Stimulated activated CD8-positive, alpha-beta memory T cell treated with anti-CD3 and anti-CD28 coated beads, Interleukin-15, amount 100 ng/mL, for 24 hours (primary cell): ENCODE data around the gene MGAT4C.

Source experiments
- DNase-seq: peaks from one replicate; pipeline ENCODE4 v3.0.0-alpha.2; 2020; ENCODE audit warnings: low read depth

MGAT4C gene

DNA sequence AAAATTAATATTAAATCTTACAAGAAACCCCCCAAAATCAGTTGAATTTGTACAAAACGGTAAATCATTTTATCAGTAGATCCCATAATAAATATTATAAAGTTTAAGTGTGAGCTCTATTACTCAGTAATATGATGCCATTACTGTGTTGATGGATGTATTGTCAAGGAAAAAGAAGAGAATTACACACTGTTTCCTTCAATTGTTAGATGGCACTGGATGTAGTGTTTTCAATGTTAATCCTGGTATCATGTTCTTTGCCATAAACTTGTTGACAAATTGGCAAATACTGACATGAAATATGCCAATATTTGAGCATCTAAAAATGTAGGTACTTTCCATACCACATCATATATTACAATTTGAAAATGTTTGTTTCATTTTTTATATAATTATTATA, 280.5 kb downstream of the MGAT4C start:
- DNase-seq, result no peak

GRCh38 chr12:85971800-85972199, 284.4 kb downstream of the MGAT4C start:
- no peak for DNase-seq

GRCh38 chr12:85968606-85969005, 287.6 kb downstream of the MGAT4C start:
- no peak for DNase-seq

- no peak for DNase-seq
These were observed 292.9 kb downstream of the MGAT4C start for GRCh38 chr12:85963326-85963725.

GRCh38 chr12:85956081-85956480, 300.1 kb downstream of the MGAT4C start:
- no peak for DNase-seq

- DNase-seq, result no peak
These were observed 301.1 kb downstream of the MGAT4C start for GRCh38 chr12:85955127-85955526.

DNA sequence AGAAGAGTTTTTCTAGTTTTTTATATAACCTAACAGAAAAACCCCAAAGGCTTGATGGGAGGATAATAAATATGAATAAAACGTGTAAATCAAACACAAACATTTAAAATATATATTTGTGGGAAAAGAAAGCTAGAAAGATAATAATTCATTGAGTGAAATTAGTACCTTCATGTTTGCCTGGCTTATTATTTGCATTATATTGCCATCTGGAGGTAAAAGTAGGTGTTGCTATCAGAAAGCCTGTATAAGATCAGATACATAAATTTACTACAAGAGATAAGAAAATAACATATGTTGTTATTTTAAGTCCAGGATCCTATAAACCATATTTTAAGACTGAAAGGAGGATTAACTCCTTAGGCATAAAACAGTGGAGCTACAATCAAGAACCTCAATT, 304.4 kb downstream of the MGAT4C start:
- no peak for DNase-seq

- no peak for DNase-seq
These were observed 306.9 kb downstream of the MGAT4C start for GRCh38 chr12:85949253-85949652.

GRCh38 chr12:85948340-85948739, 307.9 kb downstream of the MGAT4C start:
- no peak for DNase-seq

DNA sequence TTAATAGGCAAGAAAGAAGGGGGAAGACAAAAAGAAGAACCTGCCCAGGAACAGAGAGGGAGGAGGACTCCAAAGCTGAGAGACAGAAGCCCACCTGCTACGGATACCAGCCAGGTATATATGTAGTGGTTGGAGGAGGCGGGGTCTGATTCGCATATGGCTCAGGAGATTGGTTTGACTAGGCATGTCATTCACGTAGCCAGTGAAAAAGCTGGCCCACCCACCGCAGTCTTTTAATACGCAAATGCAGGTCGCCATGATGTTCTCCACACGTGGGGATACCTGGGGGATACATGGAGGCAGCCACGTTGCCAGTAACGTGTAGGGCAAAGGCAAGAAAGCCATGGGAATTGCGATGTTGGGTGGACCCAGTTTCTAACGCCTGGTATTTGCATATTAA, 308.9 kb downstream of the MGAT4C start:
- DNase-seq, result no peak

DNA sequence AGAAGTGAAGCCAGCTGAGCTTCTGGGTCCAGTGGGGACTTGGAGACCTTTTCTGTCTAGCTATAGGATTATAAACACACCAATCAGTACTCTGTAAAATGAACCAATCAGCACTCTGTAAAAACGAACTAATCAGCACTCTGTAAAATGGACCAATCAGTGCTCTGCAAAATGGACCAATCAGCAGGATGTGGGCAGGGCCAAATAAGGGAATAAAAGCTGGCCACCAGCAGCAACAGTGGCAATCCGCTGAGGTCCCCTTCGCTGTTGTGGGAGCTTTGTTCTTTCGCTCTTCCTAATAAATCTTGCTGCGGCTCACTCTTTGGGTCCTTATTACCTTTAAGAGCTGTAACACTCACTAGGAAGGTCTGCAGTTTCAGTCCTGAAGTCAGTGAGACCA, 309.8 kb downstream of the MGAT4C start:
- DNase-seq, result no peak

DNA sequence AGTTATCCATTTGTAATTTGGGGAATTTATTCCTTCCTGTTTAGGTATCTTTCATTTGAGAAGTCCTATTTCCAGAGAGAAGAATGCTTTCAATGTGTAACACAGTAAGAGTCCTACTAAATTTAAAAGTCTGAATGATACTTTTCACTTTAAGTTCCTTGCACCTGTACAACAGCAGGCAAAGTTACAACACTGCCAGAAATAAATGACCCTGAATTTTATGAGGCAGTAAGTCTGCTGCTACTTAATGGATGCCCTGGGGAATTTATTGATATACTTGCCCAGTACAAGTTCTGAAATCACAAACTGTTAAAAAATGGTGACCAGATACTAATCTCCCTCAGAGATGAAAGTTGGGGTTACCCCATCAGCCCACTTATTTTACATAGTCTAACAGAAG, 329.0 kb downstream of the MGAT4C start:
- no peak for DNase-seq

GRCh38 chr12:85923767-85924331, 332.3 kb downstream of the MGAT4C start:
- no peak for DNase-seq

DNA sequence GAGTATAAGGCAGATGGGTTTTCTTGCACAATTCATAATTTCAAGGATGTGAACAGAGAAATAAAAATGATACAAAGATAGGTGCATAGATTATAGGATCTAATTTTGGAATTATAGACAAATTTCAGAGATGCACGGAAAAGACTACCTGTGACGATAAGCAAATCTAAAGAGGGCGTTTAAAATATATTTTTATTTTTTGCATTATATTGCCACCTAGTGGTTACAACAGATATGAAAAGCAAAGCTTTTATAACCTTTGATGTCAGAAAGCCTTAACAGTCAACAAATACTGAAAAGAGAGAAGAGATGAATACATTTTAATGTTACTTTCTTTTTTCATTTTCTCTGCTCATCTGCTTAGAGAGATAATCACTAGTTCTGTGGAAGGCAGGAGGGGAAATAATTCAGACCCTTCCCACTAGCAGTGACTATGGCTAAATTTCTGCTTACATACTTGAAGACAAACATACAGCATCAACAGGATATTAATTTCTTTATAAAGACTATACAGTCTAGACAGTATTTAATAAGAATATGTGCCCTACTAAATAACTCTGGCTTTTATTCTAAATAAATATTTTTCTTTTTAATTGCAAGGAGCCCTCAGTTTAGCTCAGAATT, 335.8 kb downstream of the MGAT4C start:
- no peak for DNase-seq
